Omental fat pad (tissue), 4 donors: ENCODE measurements around the gene PMEPA1. TPM values are rescaled to one million over a fixed set of nuclear protein-coding genes. Genes with fewer than 3 reads are reported as not detected.

Experiments
- ATAC-seq: fragments of 150-250 bp; one replicate; pipeline ENCODE4 v1.9.1; 2016; ENCODE audit warnings: mild to moderate bottlenecking, moderate library complexity; ENCODE audit not compliant: low FRiP score
- DNase-seq: peaks from one replicate; pipeline ENCODE4 v3.0.0-alpha.2; 2019; ENCODE audit warnings: low spot score
- total RNA-seq, 4 donors: library from RNA; depleted of rRNA; stranded (reverse); fragments of >200 nt; gene quantifications; one replicate each; pipeline ENCODE4 v1.1.0, GENCODE V29; 2016
- TF ChIP-seq, protein P1 (sequence below), 3 donors: fragments of 450-650 bp; IDR thresholded peaks; one replicate each; pipeline ENCODE4 v1.5.1; 2016 to 2017; ENCODE audit warnings: antibody characterized with exemption in 3 of 3, mild to moderate bottlenecking in 3 of 3, moderate library complexity in 2 of 3

The PMEPA1 gene
- total RNA-seq, 4 donors from 2014 or later = 10.4 to 42.7 (median 18.9) TPM

DNA sequence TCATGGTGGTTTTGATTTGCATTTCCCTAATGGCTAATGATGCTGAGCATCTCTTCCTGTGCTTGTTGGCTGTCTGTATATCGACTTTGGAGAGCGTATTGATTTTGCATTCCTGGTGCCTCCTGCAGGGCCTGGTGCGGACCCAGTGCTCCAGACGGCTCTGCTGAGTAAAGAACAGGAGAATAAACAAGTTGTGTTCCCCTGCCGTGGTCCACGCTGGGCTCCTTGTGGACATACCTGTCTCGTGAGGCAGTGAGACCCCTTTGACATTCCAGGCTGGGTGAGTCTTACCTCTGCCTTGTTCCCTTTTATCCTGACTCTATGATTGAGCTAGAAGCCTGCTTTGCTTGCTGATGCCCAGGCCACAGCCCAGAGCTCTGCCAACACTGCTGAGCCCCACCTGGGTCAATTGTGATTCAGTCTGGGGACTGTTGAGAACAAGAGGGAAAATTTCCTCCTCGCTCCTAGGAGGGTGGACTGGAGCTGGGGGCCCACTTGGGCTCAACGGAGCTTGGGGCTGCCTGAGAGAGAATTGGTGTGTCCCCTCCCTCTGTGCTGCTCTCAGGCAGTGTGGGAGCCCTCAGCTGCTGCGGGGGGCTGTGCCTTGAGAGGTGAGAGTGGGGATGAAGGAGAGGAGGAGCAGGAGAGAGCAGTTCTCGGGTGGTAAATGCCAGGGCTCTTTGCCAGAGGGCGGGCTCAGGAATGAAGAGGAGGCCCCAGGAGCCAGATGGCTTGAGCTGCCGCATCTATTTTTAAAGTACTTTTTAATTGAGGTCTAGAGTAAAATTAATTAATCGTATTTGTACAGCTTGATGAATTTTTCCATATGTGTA, 43.7 kb upstream of the PMEPA1 start:
- DNase-seq (no peak), ATAC-seq (no peak)
- TF ChIP-seq, protein P1, sequence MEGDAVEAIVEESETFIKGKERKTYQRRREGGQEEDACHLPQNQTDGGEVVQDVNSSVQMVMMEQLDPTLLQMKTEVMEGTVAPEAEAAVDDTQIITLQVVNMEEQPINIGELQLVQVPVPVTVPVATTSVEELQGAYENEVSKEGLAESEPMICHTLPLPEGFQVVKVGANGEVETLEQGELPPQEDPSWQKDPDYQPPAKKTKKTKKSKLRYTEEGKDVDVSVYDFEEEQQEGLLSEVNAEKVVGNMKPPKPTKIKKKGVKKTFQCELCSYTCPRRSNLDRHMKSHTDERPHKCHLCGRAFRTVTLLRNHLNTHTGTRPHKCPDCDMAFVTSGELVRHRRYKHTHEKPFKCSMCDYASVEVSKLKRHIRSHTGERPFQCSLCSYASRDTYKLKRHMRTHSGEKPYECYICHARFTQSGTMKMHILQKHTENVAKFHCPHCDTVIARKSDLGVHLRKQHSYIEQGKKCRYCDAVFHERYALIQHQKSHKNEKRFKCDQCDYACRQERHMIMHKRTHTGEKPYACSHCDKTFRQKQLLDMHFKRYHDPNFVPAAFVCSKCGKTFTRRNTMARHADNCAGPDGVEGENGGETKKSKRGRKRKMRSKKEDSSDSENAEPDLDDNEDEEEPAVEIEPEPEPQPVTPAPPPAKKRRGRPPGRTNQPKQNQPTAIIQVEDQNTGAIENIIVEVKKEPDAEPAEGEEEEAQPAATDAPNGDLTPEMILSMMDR (IDR thresholded peaks at IDR 0.05) = no peak

DNA sequence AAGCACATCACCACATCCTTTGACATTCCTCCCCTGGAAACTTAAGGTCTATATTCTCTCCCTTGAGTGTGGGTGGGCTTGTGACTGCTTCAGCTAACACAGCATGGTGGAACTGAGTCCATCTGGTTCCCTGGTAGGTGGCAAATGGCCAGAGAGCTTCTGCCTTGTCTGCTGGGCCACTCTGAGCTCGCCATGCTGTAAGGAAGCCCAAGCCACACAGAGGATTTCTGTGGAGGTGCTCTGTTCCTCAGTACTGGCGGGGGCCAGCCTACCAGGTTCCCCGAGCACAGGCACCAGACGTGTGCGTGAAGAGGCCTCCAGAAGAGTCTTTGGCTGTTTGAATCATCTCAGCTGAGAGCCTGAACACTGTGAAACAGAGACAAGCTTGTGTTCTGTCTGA, 41.6 kb upstream of the PMEPA1 start:
- TF ChIP-seq, protein P1 (IDR thresholded peaks at IDR 0.05) = no peak
- ATAC-seq (no peak), DNase-seq (no peak)

DNA sequence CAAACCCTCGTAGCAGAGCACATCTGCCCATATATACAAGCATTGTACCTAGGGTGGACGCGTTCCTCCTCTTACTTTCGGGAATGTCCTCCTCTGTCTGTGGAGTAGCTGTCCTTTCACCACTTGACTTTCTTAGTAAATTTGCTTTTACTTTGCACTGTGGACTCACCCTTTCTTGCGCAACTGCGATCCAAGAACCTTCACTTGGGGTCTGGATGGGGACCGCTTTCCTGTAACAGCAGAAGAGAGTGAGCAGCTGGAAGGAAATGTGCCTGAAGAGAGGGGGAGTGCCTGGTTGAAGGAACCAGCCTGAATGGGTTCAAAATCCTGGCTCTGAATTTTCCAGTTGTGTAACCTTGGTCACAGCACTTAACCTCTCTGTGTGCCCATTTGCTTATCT, 40.1 kb upstream of the PMEPA1 start:
- DNase-seq = no peak
- ATAC-seq = no peak
- TF ChIP-seq, protein P1 (IDR thresholded peaks at IDR 0.05) = no peak

DNA sequence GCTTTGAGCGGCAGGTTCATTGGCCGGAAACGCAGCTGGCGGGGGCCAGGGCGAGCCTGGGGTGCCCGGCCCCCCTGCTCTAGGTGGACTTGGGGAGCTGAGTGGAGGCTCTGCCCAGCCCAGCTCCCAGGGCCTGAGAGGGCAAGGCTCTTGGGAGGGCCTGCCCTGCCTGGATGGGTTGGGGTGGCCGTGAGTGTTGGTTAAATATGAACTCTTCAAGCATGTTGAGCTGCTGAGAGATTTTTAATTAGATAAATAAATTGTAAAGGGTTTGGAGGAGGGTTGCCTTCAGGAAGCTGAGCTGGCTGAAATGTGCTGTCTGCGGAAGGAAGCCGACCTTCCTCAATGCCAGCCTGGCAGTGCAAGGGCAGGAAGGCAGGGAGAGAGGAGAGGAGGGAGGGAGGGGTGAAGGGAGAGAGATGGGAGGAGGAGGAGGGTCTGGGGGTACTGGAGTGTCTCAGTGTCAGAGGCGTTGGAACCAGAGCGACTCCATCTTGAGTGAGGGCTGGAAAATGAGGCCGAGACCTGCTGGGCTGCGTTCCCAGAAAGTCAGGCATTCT, 39.4 kb upstream of the PMEPA1 start:
- ATAC-seq = peak; percentile 9
- DNase-seq = no peak
- TF ChIP-seq, protein P1 (IDR thresholded peaks at IDR 0.05) = no peak

DNA sequence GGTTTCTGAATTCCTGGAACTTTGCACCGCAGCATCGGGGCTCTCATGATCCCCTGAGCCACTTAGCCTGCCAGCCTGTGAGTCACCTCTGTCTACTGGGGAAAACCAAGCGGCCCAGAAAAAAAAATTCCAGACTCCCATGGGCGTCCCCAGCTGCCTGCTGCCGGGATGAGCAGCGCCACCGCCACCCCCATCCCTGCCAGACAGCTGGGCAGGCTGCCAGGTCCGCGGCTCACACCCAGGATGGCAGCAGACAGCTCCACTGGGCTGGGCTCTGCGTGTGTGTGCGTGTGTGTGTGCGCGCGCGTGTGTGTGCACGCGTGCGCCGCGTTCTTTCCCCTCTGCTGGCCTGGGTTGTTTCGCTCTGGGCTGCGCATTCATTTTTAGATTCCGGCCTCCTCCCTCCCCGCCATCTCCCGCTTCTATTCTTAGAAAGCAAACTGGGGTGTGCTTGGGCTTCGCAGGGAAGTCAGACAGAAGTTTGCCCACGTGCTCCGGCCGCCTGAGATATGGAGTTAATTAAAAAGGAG, 38.9 kb upstream of the PMEPA1 start:
- DNase-seq = peak; percentile 84
- peak; percentile 87 for ATAC-seq

DNA sequence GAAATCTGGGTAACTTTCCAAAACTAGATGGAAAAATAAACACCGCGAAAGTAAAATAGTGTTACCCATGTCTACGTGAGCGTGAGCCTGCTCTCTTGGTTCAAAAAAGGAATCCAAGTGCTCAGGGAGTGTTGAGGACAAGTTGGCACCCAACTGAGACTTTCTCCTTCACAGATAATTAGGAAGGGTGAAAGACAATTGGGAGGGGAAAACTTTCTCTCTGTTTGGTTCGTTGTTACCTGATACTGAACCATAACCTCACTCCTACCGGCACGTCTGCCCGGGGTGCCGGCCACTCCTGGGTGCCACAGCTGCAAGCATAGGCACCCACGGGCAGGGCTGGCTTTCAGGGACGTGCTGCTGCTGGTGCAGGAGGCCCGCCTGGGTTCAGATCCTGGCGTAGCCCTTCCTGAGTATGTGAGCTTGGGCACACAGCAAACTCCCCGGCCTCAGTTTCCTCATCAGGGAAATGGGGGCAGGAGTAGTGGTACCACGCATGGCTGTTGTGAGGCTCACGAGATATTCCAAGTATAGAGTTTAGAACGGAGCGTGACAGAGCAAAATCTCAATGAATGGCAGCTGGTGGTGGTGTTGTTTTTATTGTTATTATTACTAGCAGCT, 38.2 kb upstream of the PMEPA1 start:
- DNase-seq = no peak
- TF ChIP-seq, protein P1 (IDR thresholded peaks at IDR 0.05) = no peak
- no peak for ATAC-seq

More for the DNA sequence above, 38.9 kb upstream of the PMEPA1 start:
- TF ChIP-seq, protein P1 (IDR thresholded peaks at IDR 0.05) = no peak
